ENCODE measurements around the gene PRCD. TPM values are rescaled to one million over a fixed set of nuclear protein-coding genes. Genes with fewer than 3 reads are reported as not detected.

Gene PRCD
- polyA plus RNA-seq, 1 donor (not counting 4 experiments of a cell fraction or from before 2014, with no cell fraction given) = 1.2 TPM

DNA sequence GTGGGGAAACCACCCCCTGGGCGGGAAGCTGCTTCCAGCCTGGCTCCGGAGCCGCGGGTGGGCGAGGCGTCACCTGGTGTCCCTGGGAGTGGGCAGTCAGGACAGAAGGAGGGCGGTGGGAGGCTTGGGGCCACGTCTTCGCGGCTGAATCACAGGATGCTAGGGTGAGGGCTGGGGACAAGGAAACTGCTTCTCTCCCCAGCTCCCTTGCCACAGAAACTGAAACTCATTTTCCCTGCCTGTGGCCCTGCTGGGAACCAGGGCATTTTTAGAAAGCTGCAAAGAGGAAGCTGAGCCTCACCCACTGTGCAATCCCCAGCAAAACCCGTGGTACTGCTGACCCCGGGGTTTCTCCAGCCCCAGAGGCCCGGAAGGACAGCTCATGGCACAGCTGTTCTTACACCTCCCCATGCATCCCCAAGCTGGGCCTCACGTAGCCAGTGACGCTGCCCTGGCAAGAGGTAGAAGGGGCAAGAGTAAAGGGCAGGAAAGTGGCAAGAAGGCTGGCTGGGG lies 46.8 kb upstream of the PRCD start:
- H3K9me3 ChIP-seq (ENCODE audit: control insufficient read depth, low read depth, low read length) = no peaks in the 10 kb centered on the region
- TF ChIP-seq EZH2 (IDR thresholded peaks at IDR 0.05; ENCODE audit: low read length) = no peak
- no peak for TF ChIP-seq CTCF (optimal IDR thresholded peaks at IDR 0.05 in 1 of 3, IDR thresholded peaks at IDR 0.05 in 1 of 3, conservative IDR thresholded peaks at IDR 0.05 in 1 of 3; ENCODE audit: extremely low read depth in 1 of 3, insufficient read depth in 2 of 3, low read length in 3 of 3)
- peaks cover 3% of the 10 kb centered on the region for H3K9me1 ChIP-seq (ENCODE audit: control insufficient read depth, extremely low read depth, insufficient read depth, low read length)
- peak overlapping the region; percentile 58 for H3K4me2 ChIP-seq (ENCODE audit: control insufficient read depth, extremely low read depth, insufficient read depth, low read depth, low read length)
- H4K20me1 ChIP-seq (ENCODE audit: control insufficient read depth, extremely low read depth, insufficient read depth, low read length) = peaks cover 21% of the 10 kb centered on the region
- H3K9ac ChIP-seq (ENCODE audit: control insufficient read depth, extremely low read depth, insufficient read depth, low read length) = peak overlapping the region; percentile 45
- H3K4me1 ChIP-seq (ENCODE audit: control insufficient read depth, extremely low read depth, insufficient read depth, low read length) = peaks cover 34% of the 10 kb centered on the region
- FAIRE-seq = peak; percentile 20
- H2AFZ ChIP-seq (ENCODE audit: control insufficient read depth, low read length) = no peak overlapping the region
- dilution Hi-C loops (cut with MboI; ENCODE audit: extremely low pct_ligation_motif_present, low sequenced_read_pairs) = no loop called here
- H3K36me3 ChIP-seq (ENCODE audit: control insufficient read depth in 2 of 2, extremely low read depth in 1 of 2, insufficient read depth in 2 of 2, low read length in 2 of 2) = peaks cover 5 to 6% of the 10 kb centered on the region in 2 experiments
- no peak overlapping the region for H3K4me3 ChIP-seq (ENCODE audit: control insufficient read depth in 2 of 3, extremely low read depth in 1 of 3, insufficient read depth in 2 of 3, low read depth in 1 of 3, low read length in 3 of 3)
- peak overlapping the region; percentile 22 for H3K27ac ChIP-seq (ENCODE audit: control insufficient read depth, insufficient read depth, low read length)
- DNase-seq (ENCODE audit: low read depth, low spot score) = no peak
- no peaks in the 10 kb centered on the region for H3K27me3 ChIP-seq (ENCODE audit: control insufficient read depth, extremely low read depth, insufficient read depth, low read length)
- peaks cover 33% of the 10 kb centered on the region for H3K79me2 ChIP-seq (ENCODE audit: control insufficient read depth, insufficient read depth, low read length)

DNA sequence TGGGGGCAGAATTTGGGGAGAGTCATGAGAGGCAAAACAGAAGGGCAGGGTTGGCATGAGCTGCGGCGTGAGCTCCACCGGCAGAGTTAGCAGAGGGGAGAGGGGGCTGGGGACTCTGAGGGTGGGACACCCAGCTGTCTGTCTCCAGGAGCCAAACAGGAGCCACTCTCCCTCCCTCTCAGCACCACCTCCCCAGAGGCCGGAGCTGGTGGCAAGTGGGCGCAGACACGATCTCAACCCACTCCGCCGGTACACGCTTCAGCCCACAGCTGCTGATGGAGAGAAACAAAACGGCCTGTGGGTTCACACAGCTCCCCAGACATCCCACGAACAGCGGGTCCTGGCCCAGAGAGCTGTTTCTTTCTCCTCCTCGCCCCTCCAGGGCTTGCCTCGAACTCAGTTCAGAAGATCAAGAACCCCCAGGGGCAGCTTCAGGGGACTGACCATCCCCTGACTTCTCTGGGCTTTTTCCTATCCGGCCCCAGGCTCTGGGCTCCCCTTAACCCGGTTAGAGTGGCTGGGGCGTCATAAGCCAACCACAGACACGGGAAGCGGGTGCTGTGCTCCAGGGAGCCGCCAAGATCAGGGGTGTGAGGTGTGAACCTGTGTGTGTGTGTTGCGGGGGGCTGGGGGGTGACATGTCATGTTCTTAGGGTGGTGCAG lies 46.2 kb upstream of the PRCD start:
- no peaks in the 10 kb centered on the region for H3K27me3 ChIP-seq (ENCODE audit: control insufficient read depth, extremely low read depth, insufficient read depth, low read length)
- no peaks in the 10 kb centered on the region for H3K9me3 ChIP-seq (ENCODE audit: control insufficient read depth, low read depth, low read length)
- H3K27ac ChIP-seq (ENCODE audit: control insufficient read depth, insufficient read depth, low read length) = peak overlapping the region; percentile 20
- peaks cover 21% of the 10 kb centered on the region for H4K20me1 ChIP-seq (ENCODE audit: control insufficient read depth, extremely low read depth, insufficient read depth, low read length)
- H3K79me2 ChIP-seq (ENCODE audit: control insufficient read depth, insufficient read depth, low read length) = peaks cover 37% of the 10 kb centered on the region
- H3K4me1 ChIP-seq (ENCODE audit: control insufficient read depth, extremely low read depth, insufficient read depth, low read length) = peaks cover 39% of the 10 kb centered on the region
- H3K4me3 ChIP-seq (ENCODE audit: control insufficient read depth in 2 of 3, extremely low read depth in 1 of 3, insufficient read depth in 2 of 3, low read depth in 1 of 3, low read length in 3 of 3) = no peak overlapping the region
- peaks cover 5 to 6% of the 10 kb centered on the region in 2 experiments for H3K36me3 ChIP-seq (ENCODE audit: control insufficient read depth in 2 of 2, extremely low read depth in 1 of 2, insufficient read depth in 2 of 2, low read length in 2 of 2)
- peak overlapping the region; percentile 58 for H3K4me2 ChIP-seq (ENCODE audit: control insufficient read depth, extremely low read depth, insufficient read depth, low read depth, low read length)
- no peak overlapping the region for H2AFZ ChIP-seq (ENCODE audit: control insufficient read depth, low read length)
- TF ChIP-seq CTCF (optimal IDR thresholded peaks at IDR 0.05 in 1 of 3, IDR thresholded peaks at IDR 0.05 in 1 of 3, conservative IDR thresholded peaks at IDR 0.05 in 1 of 3; ENCODE audit: extremely low read depth in 1 of 3, insufficient read depth in 2 of 3, low read length in 3 of 3) (no peak), EZH2 (IDR thresholded peaks at IDR 0.05; ENCODE audit: low read length) (no peak)
- H3K9ac ChIP-seq (ENCODE audit: control insufficient read depth, extremely low read depth, insufficient read depth, low read length) = no peak overlapping the region
- FAIRE-seq = no peak
- DNase-seq (ENCODE audit: low read depth, low spot score) = no peak
- dilution Hi-C loops (cut with MboI; ENCODE audit: extremely low pct_ligation_motif_present, low sequenced_read_pairs) = no loop called here
- H3K9me1 ChIP-seq (ENCODE audit: control insufficient read depth, extremely low read depth, insufficient read depth, low read length) = peaks cover 3% of the 10 kb centered on the region

Measured in keratinocyte (primary cell).